HG02852 (cell line): ENCODE results near the gene NOX1.
"Not testable (repeated sequence)": the region's sequence is repeated elsewhere in the genome, so short reads cannot be mapped to it uniquely, and the experiment has no call there.

Source experiments
- ATAC-seq: cut with Tn5 transposase; IDR thresholded peaks from one replicate; pipeline ENCODE4 v1.9.1; 2021; ENCODE audit warnings: mild to moderate bottlenecking, moderate library complexity; ENCODE audit not compliant: unreplicated experiment

The NOX1 gene

DNA sequence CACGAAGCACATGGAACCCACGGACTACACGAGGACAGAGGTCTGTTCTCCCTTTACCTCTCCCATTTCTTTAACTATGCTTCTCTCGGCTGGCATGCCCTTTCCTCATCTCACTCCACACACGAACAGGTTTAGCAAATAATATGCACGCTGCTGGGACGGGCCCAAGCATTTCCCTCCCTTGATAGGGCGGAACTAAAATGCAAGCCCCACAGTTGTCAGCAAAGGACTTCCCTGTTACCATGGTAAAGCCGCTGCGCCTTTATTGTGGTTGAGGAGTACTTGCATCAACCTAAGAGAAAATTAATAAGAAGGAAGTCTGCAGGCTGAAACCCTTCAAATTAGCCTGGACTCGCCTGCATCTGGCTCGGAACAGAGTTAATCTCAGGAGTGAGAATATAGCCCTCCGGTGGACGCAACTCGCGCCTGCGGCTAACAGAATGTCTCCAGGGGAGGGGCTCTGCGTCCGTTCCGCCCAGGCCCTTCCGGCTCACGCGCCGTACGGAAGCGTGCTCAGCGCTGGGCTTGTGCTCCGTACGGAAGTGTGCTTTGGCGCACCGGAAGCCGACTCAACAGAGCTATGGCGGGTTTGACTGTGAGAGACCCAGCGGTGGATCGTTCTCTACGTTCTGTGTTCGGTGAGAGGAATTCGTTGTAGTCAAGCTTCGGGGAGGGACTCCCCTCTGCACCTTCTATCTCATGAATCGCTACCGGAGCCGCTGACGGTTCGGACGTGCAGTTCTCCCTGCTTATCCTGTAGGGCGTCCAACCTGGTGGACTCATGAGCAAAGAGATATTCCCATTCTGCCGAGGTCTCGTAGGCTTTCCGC, 54.1 kb downstream of the NOX1 start, which contains the start of gene CSTF2:
Gene CSTF2, plus strand, starts transcription at position 555 of the 830 bp plus-strand sequence. Its CDS starts 26 bp downstream, at position 581.
- ATAC-seq = peak; percentile 99

DNA sequence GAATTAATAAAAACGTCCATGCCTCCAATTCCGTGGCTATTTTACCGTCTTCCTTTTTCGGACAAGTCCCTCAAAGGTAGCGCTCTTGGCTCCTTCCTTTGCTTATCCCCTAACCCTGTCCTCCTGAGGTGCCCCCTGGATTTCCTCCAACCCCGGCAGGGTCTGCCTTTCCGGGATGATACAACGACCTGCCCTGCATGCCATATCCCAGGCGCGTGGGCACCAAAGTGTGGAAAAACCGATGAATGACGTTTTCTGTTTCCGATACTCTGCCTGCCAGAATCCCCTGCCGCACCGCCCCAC, 54.7 kb downstream of the NOX1 start:
- no peak for ATAC-seq

DNA sequence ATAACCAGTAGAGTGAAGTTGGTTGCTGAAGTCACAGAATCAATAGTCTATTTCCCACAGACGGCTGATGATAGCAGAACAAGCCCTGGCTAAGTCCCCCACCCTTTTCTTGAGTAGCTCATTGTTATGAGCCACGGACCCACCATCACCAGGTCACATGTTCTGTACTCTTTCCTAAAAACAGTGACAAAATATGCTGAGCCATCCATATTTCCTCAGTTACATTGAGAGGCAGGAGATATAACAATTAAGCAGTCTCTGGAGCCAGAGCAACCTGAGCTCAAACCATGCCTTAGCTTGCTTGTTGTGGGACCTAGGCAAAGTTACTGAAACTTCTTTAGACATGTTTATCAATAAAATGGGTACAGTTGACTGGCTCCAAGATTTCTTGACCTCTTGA, 56.8 kb downstream of the NOX1 start:
- no peak for ATAC-seq

DNA sequence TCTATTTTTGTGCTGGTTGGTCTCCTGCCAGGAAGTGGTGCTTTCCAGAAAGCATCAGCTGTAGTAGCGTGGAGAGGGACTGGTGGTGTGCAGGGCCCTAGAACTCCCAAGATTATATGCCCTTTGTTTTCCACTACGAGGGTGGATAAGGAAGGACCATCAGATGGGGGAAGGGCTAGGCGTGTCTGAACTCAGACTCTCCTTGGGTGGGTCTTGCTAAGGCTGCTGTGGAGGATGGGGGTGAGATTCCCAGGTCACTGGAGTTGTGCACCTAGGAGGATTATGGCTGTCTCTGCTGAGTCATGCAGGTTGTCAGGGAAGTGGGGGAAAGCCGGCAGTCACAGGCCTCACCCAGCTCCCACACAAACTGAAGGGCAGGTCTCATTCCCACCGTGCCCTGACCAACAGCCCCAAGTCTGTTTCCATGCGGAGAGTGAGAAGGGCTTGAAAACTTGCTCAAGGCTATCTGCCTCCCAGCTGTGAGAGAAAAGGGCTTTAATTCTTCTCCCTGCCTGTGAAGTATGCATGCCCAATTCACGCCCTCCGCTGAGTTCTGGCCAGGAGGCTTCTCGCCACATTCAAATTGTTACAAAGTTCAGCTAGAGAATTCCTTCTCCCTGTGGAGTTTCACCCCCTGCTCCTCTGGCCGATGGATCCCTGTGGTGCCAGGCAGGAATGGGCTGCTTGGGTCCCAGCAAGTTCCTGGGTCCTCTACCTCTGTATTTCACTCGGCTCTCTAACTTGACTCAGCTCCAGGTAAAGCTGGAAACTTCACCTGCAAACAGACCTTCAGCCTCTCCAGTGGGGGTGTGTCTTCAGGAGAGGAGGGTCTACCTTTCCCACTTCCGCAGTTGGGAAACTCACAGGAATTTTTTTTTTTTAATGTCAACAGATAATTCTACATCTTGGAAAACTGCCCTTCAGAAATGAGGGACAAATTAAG, 61.7 kb downstream of the NOX1 start:
- no peak for ATAC-seq

DNA sequence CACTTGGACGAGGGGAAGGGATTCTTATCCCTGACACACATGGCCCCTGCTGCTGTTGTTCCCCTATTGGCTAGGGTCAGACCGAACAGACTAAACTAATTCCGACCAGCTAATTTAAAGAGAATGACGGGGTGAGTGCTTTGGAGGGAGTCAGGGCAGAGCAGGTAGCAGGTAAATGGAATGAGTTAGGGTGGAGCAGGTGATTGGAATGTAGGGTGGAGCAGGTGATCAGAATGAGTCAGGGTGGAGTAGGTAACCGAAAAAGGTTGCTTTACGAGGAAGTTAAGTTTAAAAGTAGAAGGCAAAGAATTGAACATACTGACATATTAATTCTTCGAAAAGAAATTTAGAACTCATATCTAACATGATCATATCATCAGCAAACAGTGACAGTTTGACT, 65.9 kb downstream of the NOX1 start:
- ATAC-seq = not testable (repeated sequence)

DNA sequence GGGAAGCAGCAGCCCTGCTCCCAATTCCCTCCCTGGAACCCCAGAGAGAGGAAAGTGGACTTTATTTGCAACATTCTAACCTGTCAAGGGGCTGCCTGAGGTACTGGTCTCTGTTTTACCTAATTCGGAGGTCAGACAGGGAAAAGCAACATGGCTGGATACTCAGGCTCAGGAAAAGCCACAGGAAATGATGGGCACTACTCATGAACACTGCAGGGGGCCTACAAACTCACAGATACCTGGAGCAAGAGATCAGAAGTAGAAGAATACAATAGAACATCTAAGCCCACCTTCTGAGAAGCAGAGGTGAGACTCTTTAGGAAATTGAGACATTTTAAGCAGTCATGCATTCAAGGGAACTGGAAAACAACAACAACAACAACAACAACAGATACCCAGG, 69.4 kb downstream of the NOX1 start:
- no peak for ATAC-seq

DNA sequence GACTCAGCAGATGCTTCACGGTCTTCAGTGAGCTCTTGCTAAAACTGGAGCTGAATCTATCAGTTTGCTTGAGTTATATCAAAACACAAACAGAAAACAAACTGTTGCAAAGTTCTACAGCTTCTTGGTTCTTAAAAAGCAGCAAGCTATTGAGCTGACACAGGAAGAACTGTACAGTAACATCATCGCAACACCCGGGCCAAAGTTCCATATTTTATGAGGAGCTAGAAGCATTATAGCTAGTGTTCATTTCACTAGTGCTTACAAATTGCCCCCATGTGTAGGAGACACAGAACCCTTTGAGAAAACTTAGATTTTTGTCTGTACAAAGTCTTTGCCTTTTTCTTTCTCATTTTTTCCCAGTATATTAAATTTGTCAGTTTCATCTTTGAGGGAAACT, 71.3 kb downstream of the NOX1 start:
- ATAC-seq = no peak

DNA sequence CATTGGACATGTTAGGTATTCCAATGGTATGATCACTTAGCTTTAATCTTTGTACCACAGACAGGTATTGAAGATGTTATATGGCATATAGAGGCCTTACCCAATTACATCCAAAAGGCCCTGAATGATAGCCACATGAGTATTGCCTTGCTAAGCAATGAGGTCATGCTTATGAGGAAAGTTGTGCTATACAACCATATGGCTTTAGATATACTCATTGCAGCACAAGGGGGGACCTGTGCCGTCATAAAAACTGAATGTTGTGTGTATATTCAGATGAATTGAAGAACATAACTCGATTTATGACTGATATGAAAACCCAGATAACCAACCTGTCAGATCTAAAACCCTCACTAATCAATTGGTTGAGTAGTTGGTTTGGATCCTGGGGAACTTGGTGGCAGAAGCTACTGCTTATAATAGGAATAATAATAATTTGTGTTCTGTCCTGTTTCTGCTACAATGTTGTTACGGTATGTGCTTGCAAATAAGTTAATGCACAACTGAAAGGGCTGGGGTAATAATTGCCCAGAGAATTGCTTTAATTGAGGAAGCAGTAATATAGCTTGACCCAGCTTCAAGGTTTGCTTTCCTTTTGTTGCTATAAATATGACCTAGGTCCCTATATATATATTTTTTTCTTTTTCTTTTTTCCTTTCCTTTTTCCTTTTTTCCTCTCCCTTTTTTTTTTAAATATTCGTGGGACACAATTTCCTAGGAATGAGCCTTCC, 75.5 kb downstream of the NOX1 start:
- ATAC-seq = no peak

DNA sequence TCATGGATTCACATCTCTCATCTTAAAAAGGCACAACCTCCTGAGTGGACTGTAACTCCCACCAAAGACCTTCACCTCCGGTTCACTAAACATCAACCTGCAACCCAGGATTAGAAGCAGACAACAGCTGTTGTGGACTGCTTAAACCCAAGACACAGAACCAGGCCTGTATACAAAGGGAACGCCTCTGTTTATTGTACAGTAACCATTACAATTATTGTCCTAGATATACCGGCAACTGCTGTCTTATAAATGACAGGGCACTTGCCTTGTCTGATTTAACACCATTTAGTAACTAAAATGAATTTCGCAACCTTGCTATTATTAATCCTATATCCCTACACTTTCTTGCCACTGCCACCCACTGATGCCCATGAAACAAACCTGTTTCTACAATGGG, 76.8 kb downstream of the NOX1 start:
- ATAC-seq = no peak

DNA sequence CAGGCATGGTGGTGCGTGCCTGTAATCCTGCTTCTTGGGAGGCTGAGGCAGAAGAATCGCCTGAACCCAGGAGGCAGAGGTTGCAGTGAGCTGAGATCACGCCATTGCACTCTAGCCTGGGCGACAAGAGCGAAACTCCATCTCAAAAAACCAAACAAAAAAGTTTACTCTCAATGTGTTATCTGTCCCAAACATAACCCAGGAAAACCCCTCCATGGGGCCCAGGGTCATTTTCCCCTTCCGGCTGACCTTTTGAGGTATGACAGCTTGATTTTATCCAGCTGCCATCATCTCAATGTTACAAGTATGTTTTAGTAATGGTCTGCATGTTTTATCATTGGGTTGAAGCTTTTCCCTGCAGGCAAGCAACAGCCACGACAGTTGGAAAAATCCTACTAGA, 77.8 kb downstream of the NOX1 start:
- not testable (repeated sequence) for ATAC-seq
